Activated naive CD4-positive, alpha-beta T cell treated with anti-CD3 and anti-CD28 coated beads, Interleukin-2, amount 50 U/mL, for 24 hours (primary cell): ENCODE measurements around the gene VIM.

ENCODE experiments used
- H3K27ac Mint-ChIP-seq: one replicate; pipeline ENCODE4 v1.8.0; 2021; ENCODE audit warnings: mild to moderate bottlenecking, mixed read lengths
- H3K27me3 Mint-ChIP-seq: one replicate; pipeline ENCODE4 v1.8.0; 2021; ENCODE audit warnings: mixed read lengths
- H3K36me3 Mint-ChIP-seq: one replicate; pipeline ENCODE4 v1.8.0; 2021; ENCODE audit warnings: mixed read lengths
- H3K4me1 Mint-ChIP-seq: one replicate; pipeline ENCODE4 v1.8.0; 2021; ENCODE audit warnings: mixed read lengths
- H3K4me3 Mint-ChIP-seq: one replicate; pipeline ENCODE4 v1.8.0; 2021; ENCODE audit warnings: mild to moderate bottlenecking, mixed read lengths
- H3K9me3 Mint-ChIP-seq: one replicate; pipeline ENCODE4 v1.8.0; 2021; ENCODE audit warnings: mixed read lengths

The VIM gene

DNA sequence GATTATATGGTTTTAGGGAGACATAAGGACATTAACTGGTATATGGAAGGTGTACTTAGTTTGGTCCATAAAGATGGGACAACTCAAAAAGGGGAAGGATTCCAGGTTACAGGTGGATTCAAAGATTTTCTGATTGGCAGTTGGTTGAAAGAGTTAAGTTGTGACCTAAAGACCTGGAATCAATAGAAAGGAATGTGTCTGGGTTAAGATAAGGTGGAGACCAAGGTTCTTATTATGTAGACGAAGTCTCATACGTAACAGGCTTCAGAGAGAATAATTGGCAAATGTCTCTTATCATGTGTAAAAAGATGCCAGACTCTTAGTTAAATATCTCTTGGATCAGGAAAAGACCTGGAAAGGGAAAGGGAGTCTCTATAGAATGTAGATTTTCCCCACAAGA lies 25.5 kb upstream of the VIM start:
- peaks cover 63% of the 10 kb centered on the region for H3K4me1 Mint-ChIP-seq
- H3K36me3 Mint-ChIP-seq: no peaks in the 10 kb centered on the region
- H3K27me3 Mint-ChIP-seq: no peaks in the 10 kb centered on the region
- H3K9me3 Mint-ChIP-seq: no peaks in the 10 kb centered on the region
- H3K4me3 Mint-ChIP-seq: no peak overlapping the region
- H3K27ac Mint-ChIP-seq: peak overlapping the region; percentile 94

DNA sequence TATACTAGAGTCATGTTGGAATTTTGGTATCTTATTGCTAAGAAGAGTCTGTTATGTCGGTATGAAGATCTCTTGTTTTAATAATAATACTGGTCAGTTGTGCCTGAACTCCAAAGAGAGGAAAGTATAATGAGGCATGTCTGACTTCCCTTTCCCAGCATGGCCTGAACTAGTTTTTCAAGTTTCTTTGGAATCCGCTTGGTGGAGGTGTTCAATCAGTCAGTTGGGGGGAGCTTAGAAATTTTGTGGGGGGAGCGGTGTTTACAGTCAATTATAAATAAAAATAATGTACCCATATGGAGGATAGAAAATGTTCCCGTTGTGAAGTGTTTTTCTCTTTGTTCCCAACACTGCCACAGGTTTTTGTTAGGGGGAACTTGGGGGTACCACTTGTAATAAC lies 25.0 kb upstream of the VIM start:
- Mint-ChIP-seq H3K36me3 (no peaks in the 10 kb centered on the region), H3K9me3 (no peaks in the 10 kb centered on the region), H3K4me3 (no peak overlapping the region), H3K27ac (peak overlapping the region; percentile 18), H3K27me3 (no peaks in the 10 kb centered on the region), H3K4me1 (peaks cover 64% of the 10 kb centered on the region)

DNA sequence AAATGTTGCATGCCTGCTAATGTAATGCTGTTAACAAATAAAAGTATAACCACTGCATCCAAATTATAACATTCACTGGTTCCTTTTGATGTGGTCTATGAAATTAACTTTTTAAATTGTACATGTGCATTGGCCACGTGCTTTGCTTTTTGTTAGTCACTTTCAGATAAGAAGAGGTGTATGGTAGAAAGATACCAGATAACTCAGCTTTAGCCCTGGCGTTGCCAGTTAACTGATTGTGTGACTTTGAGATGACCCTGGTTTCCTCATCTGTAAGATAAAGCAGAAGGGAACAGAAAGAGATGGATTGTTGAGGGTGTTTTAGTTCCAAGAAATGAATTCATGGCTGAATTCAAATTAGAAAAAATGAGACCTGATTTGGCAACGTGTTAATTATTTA lies 24.6 kb upstream of the VIM start:
- Mint-ChIP-seq H3K36me3 (no peaks in the 10 kb centered on the region), H3K27ac (no peak overlapping the region), H3K4me3 (no peak overlapping the region)

DNA sequence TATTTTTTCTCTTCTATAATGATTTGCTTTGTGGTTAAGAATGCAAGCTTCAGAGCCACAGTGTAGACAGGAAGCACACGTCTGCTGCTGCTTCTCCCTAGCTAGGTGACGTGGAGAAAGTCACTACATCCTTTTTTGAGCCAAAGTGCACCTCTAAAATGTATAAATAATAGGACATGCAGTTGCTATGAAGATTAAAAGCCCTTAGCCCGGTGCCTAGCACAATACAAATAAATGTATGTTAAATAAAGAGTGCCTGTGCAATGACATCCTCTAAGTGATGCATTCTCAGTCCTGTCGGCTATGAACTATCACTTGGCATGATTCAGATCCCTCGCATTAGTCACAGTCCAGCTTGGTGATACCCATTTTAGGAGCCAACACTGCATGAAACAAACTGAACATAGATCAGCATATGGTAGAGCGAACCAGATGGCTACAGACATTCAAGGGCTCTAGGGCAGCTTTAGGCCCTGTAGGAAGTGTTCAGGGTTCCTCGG lies 21.8 kb upstream of the VIM start:
- H3K27ac Mint-ChIP-seq: peak overlapping the region; percentile 68
- H3K4me1 Mint-ChIP-seq: peaks cover 57% of the 10 kb centered on the region
- H3K27me3 Mint-ChIP-seq: no peaks in the 10 kb centered on the region
- H3K36me3 Mint-ChIP-seq: no peaks in the 10 kb centered on the region
- H3K4me3 Mint-ChIP-seq: peak overlapping the region; percentile 1
- no peaks in the 10 kb centered on the region for H3K9me3 Mint-ChIP-seq

More for the DNA sequence above, 24.6 kb upstream of the VIM start:
- Mint-ChIP-seq H3K9me3 (no peaks in the 10 kb centered on the region), H3K27me3 (no peaks in the 10 kb centered on the region), H3K4me1 (peaks cover 66% of the 10 kb centered on the region)

DNA sequence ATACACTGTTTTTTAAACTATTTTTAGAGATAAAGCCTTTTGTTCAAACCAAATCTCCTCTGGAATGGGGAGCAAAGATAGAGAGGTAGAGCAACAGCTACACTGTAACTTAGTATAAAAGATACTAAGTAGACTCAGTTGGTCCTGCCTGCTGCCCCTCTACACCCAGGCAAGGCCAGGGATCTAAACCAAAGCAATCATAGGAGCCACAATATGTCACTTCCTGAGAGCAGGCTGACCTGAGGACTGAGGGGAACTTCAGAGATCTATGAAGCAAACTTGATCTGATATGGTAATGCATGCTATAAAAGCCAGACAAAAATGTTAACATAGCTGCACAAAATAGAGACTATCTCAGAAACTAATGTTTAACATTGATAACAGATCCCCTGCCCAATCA lies 19.6 kb upstream of the VIM start:
- Mint-ChIP-seq H3K36me3 (peaks cover 6% of the 10 kb centered on the region), H3K9me3 (no peaks in the 10 kb centered on the region), H3K4me3 (no peak overlapping the region), H3K27me3 (no peaks in the 10 kb centered on the region), H3K27ac (peak overlapping the region; percentile 55), H3K4me1 (peaks cover 39% of the 10 kb centered on the region)

DNA sequence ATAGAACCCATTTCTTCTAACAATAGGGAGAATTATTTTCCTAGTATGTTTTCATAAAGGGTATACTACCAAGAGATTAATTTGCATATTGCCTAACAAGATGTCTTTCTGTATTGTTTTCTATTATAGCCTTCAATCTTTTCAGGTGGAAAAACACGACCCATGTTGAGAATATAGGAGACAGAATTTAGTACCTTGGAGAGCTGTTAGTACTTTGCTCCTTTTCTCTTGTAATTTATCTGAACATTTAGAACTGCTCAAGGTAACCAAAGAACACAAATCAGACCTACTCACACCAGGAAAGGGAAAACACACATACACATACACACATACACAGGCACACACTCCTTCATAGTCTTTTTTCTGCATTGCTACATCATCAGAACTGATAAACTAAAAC lies 18.7 kb upstream of the VIM start:
- H3K4me3 Mint-ChIP-seq: no peak overlapping the region
- no peaks in the 10 kb centered on the region for H3K27me3 Mint-ChIP-seq
- H3K9me3 Mint-ChIP-seq: no peaks in the 10 kb centered on the region
- peaks cover 6% of the 10 kb centered on the region for H3K36me3 Mint-ChIP-seq
- H3K27ac Mint-ChIP-seq: no peak overlapping the region
- peaks cover 36% of the 10 kb centered on the region for H3K4me1 Mint-ChIP-seq

DNA sequence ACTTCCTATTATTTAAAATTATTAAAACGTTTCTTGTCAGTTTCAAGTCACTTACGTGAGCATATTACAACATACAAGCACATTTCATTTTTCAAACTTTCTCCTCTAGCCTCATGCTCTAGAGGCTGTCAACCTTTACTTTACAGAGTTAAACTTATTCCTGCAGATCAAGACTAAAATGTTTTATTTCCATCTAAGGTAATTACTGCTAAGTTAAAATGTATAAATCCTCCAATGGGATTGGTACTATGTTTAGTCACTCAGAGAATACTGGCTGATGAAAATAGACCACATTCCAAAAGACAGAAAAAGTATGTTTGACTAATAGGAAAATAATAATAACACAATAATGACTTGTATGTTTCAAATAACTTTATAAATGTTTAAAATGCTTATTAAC lies 18.2 kb upstream of the VIM start:
- peaks cover 34% of the 10 kb centered on the region for H3K4me1 Mint-ChIP-seq
- no peaks in the 10 kb centered on the region for H3K27me3 Mint-ChIP-seq
- H3K27ac Mint-ChIP-seq: no peak overlapping the region
- no peaks in the 10 kb centered on the region for H3K9me3 Mint-ChIP-seq
- no peak overlapping the region for H3K4me3 Mint-ChIP-seq
- H3K36me3 Mint-ChIP-seq: peaks cover 6% of the 10 kb centered on the region

DNA sequence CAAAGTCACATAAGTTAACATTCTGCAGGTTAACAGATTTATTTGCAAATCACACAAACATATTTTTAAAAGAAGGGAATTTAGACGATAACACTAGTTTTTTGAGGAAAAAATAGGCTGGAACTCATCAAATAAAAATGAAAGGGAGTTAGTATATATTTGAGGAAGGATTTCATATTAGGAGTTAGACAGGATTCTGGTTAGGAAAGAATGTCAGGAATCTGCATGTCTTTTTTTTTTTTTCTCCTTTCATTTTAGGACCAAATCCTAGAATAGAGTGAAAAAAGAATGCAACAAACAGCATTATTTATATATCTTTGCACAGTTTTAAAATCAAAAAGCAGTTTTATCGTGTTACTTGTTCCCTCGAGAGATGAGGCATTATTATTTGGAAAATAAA lies 17.7 kb upstream of the VIM start:
- Mint-ChIP-seq H3K4me1 (peaks cover 34% of the 10 kb centered on the region), H3K36me3 (peaks cover 6% of the 10 kb centered on the region), H3K4me3 (no peak overlapping the region), H3K9me3 (no peaks in the 10 kb centered on the region), H3K27ac (no peak overlapping the region), H3K27me3 (no peaks in the 10 kb centered on the region)

DNA sequence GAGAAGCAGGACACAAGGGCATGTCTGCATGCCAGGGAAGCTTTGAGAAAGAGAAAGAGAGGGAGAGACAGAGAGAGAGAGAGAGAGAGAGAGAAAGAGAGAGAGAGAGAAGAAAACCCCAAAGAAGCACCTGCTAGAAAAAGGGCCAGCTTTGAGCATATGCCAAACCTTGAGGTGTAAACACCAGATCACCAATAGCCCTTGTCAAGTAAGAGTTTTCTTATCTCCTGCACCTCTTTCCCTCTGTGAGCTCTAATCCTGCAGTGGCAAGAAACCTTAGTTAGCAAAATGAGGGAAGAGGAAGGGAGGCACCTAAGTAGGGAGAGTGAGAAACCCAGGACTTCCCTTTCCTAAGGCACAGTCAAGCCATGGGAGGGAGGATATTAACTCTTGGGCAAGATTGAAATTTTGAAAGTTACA lies 15.2 kb upstream of the VIM start:
- Mint-ChIP-seq H3K4me1 (peaks cover 35% of the 10 kb centered on the region), H3K9me3 (peaks cover 3% of the 10 kb centered on the region), H3K27ac (no peak overlapping the region), H3K4me3 (no peak overlapping the region), H3K36me3 (peaks cover 8% of the 10 kb centered on the region), H3K27me3 (no peaks in the 10 kb centered on the region)

DNA sequence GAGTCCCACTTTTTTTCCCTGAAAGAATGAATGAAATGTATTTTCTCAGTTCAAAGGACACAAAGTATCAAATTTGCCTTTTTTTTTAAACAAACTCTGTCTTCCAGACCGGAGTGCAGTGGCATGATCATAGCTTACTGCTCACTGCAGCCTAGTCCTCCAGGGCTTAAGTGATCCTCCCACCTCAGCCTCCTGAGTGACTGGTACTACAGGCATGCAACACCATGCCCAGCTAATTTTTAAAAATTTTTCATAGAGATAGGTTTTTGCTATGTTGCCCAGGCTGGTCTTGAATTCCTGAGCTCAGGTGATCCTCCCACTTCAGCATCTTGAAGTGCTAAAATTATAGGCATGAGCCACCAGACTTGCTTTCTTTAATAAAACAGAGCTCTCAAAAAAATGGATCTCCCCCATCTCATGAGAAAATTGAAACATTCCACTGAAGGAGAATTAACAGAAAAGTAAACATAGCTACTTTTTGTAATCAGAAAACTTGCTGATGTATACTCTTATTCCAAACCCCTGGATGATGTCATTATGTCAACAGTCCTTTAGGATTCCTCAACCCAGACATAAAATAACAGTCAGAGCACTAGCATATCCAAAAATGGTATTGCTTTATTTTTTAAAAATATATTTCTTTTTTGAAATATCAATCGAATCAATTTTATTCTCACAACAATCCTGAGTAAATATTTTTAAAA lies 14.2 kb upstream of the VIM start:
- peaks cover 12% of the 10 kb centered on the region for H3K36me3 Mint-ChIP-seq
- peaks cover 36% of the 10 kb centered on the region for H3K4me1 Mint-ChIP-seq
- H3K9me3 Mint-ChIP-seq: peaks cover 6% of the 10 kb centered on the region
- H3K4me3 Mint-ChIP-seq: no peak overlapping the region
- no peak overlapping the region for H3K27ac Mint-ChIP-seq
- H3K27me3 Mint-ChIP-seq: no peaks in the 10 kb centered on the region

DNA sequence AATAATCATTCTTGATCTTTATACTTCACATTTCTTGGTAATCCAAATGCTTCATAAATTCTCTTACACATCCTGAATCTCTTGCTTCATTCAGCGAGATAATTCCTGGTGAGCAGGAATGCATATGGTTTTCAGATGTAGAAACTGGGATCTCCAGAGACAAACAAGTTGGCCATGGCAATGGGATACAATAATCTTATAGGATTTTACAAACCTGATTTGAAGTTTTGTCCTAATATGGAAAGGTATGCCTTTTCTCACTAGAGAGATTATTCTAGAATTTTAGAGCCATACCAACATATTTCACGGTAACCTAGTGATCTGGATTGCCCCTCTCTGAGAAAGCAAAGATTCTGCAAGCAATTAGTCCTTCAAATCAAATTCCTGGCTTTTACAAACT lies 13.5 kb upstream of the VIM start:
- Mint-ChIP-seq H3K9me3 (peaks cover 6% of the 10 kb centered on the region), H3K4me1 (peaks cover 31% of the 10 kb centered on the region), H3K27me3 (no peaks in the 10 kb centered on the region), H3K27ac (no peak overlapping the region), H3K4me3 (no peak overlapping the region), H3K36me3 (peaks cover 12% of the 10 kb centered on the region)

DNA sequence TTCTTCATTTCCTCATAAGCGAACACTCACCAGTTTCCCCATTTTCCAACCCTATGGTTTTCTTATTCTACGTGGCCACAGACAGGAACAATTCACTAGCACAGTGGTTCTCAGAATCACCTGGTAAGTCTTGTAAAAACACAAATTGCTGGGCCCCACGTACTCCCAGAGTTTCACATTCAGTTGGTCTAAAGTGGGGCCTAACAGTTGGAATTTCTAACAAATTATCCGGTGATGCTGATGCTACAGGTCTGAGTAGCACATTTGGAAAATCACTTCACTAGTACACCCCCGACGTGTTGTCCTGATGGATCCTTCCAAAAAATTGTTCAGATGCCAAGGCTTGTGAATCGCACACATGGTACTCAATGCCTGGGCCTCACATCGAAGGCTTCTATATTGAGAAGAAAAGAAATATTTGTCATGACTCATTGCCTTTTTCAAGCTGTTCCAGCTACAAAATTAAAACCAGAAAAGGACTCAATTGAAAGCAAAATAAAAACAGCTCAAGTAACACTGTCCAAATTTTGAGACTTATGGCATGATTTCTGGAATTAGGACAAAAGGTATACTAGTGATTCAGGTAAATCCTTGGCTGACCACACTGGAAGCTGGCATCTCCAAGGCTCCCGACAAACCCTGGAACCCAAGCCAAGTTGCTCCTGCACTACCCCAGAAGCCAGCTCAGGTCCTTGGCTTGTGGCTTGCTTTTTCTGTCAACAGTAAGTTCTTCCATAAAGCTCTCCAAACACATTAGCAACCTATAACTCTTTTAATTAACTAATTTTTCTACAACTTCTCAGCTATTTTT lies 12.9 kb upstream of the VIM start:
- peaks cover 12% of the 10 kb centered on the region for H3K36me3 Mint-ChIP-seq

DNA sequence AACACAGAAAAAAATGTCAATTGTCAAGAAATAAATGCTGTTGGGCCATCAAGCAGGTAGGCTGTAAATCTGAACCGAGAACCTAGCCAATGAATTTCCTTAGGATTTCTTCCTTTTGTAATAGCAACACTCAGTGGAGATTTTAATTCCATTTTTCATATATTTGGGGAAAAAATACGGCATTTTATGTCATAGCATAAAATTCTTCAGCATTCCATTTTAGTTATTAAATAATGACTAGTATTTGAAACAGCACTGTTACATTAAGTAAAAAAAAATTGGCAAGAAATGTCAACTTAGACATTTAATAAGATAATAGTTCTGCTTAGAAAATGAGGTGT lies 12.3 kb upstream of the VIM start:
- H3K27me3 Mint-ChIP-seq: no peaks in the 10 kb centered on the region
- H3K27ac Mint-ChIP-seq: peak overlapping the region; percentile 30
- H3K9me3 Mint-ChIP-seq: peaks cover 6% of the 10 kb centered on the region
- peaks cover 30% of the 10 kb centered on the region for H3K4me1 Mint-ChIP-seq
- no peak overlapping the region for H3K4me3 Mint-ChIP-seq
- H3K36me3 Mint-ChIP-seq: peaks cover 12% of the 10 kb centered on the region

More for the DNA sequence above, 12.9 kb upstream of the VIM start:
- H3K4me3 Mint-ChIP-seq: no peak overlapping the region
- peaks cover 6% of the 10 kb centered on the region for H3K9me3 Mint-ChIP-seq
- no peak overlapping the region for H3K27ac Mint-ChIP-seq
- H3K27me3 Mint-ChIP-seq: no peaks in the 10 kb centered on the region
- peaks cover 30% of the 10 kb centered on the region for H3K4me1 Mint-ChIP-seq

DNA sequence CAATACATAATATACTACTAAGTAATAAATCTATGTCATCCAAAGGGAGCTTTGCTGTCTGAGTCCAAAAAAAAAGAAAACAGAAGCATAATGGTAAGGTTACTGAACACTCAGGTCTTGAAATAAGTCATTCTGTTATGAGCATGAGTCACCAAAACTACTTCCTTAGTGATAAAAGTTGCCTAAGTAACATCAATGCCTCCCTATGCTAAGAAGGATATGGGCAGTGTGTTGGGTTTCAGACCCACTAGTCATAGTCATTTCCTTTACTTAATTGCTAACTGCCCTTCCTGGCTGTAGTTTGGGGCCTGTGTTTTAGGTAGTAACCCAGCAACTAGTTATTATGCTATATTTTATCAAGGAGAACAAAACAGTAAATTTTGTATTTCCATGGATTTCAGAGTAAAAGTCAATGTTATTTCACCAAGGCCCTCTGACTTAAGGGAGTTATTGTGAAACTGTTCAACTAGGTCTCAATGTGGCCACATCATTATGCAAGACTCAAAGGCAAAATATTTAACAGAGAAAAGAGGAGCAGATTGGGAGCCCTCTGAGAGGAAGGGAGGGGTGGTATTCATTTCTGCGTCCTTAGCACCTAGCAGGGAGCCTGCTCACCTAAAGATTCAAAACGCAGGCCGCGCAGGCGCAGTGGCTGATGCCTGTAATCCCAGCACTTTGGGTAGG lies 11.7 kb upstream of the VIM start:
- Mint-ChIP-seq H3K27ac (peak overlapping the region; percentile 93), H3K9me3 (peaks cover 6% of the 10 kb centered on the region), H3K4me3 (peak overlapping the region; percentile 60), H3K27me3 (no peaks in the 10 kb centered on the region), H3K4me1 (peaks cover 35% of the 10 kb centered on the region), H3K36me3 (peaks cover 12% of the 10 kb centered on the region)

DNA sequence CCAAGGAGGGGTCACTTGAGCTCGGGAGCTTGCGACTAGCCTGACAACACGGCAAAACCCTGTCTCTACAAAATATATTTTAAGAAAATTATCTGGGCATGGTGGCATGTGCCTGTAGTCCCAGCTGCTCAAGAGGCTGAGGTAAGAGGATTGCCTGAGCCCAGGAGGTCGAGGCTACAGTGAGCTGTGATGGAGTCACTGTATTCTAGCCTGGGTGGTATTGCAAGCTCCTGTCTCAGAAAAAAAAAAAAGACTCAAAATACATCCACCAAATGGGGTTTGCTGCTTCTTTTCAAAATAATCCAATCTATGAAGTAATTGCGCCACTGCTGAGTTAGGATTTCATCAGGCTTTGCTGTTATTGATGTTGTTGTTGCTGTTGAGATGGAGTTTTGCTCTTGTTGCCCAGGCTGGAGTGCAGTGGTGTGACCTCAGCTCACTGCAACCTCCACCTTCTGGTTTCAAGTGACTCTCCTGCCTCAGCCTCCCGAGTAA lies 11.1 kb upstream of the VIM start:
- H3K36me3 Mint-ChIP-seq: peaks cover 12% of the 10 kb centered on the region
- peaks cover 35% of the 10 kb centered on the region for H3K4me1 Mint-ChIP-seq
- no peaks in the 10 kb centered on the region for H3K27me3 Mint-ChIP-seq
- peak overlapping the region; percentile 17 for H3K27ac Mint-ChIP-seq
- no peak overlapping the region for H3K4me3 Mint-ChIP-seq
- peaks cover 6% of the 10 kb centered on the region for H3K9me3 Mint-ChIP-seq
